Measurements from ENCODE around the gene CLN3. TPM values are rescaled to one million over a fixed set of nuclear protein-coding genes. Genes with fewer than 3 reads are reported as not detected.

The CLN3 gene
- 10 to 100 TPM; 45.7 to 49.9 TPM for total RNA-seq

GRCh38 chr16:28491970-28492474 is at the start of gene CLN3:
Gene CLN3, minus strand, starts transcription at chr16:28492074. Its CDS starts 315 bp downstream, at chr16:28491759.

GRCh38 chr16:28538733-28539596 is 47.1 kb upstream of the CLN3 start, which contains the start of gene NUPR1:
Gene NUPR1, minus strand, starts transcription at chr16:28538974. Its CDS starts 67 bp downstream, at chr16:28538907.

GRCh38 chr16:28494121-28494851 is 2.4 kb upstream of the CLN3 start, which contains the start of gene APOBR:
Gene APOBR, plus strand, starts transcription at chr16:28494643. Its CDS starts 39 bp downstream, at chr16:28494682.

Other genes with a start within 250 kb of the CLN3 start
- gene SBK1, start 199.5 kb downstream of the CLN3 start, total RNA-seq: 10 to 100 TPM in 1 of 2 experiments, 1 to 10 TPM in 1; 9.3 to 10.0 TPM
- gene NPIPB6, start 128.6 kb downstream of the CLN3 start, total RNA-seq: 1 to 10 TPM; 2.8 to 2.9 TPM
- gene EIF3CL, start 88.2 kb downstream of the CLN3 start, total RNA-seq: 10 to 100 TPM; 28.3 to 33.7 TPM
- under 1 TPM; 0.26 to 0.38 TPM for gene NPIPB7, start 19.7 kb downstream of the CLN3 start, total RNA-seq
- 10 to 100 TPM; 19.7 to 20.3 TPM for gene APOBR, start 2.6 kb upstream of the CLN3 start, total RNA-seq
- gene IL27, start 14.8 kb upstream of the CLN3 start, total RNA-seq: not detected
- not detected for gene NUPR1, start 46.9 kb upstream of the CLN3 start, total RNA-seq
- gene SGF29, start 61.8 kb upstream of the CLN3 start, total RNA-seq: 10 to 100 TPM; 39.0 to 42.7 TPM
- under 1 TPM; 0.36 to 0.38 TPM for gene SULT1A2, start 105.0 kb upstream of the CLN3 start, total RNA-seq
- 10 to 100 TPM; 13.2 to 14.7 TPM for gene SULT1A1, start 118.0 kb upstream of the CLN3 start, total RNA-seq
- not detected for gene NPIPB8, start 146.0 kb upstream of the CLN3 start, total RNA-seq
- gene EIF3C, start 219.4 kb upstream of the CLN3 start, total RNA-seq: 100 to 1,000 TPM; 514 to 536 TPM

Measured in activated naive CD4-positive, alpha-beta T cell treated with anti-CD3 and anti-CD28 coated beads, Interleukin-2, amount 10 ng/mL, durations not matched to agents 5 hours and 36 hours (primary cell).